H1 (cell line): ENCODE measurements around the gene TAF7L. TPM values are rescaled to one million over a fixed set of nuclear protein-coding genes. Genes with fewer than 3 reads are reported as not detected.

Source experiments
- CTCF ChIA-PET: fragments of 300-600 bp; sonication (Branson Sonifier 250); formaldehyde crosslinking; loops from one replicate; lab custom pipeline; 2021; ENCODE audit not compliant: partially characterized antibody; lab: Charles Lee
- POLR2A ChIA-PET: fragments of 300-600 bp; sonication (Branson Sonifier 250); formaldehyde crosslinking; loops from one replicate; lab custom pipeline; 2021; ENCODE audit warnings: inconsistent platforms; ENCODE audit not compliant: partially characterized antibody; lab: Charles Lee
- DNase-seq, 2 experiments: peaks; one replicate each; pipeline versions ENCODE4 v3.0.0 to v3.0.0-alpha.2; 2010 to 2022; ENCODE audit warnings: low spot score in 2 of 2, low read depth in 1 of 2, mixed read lengths in 1 of 2
- FAIRE-seq: peaks from 2 replicates; lab custom pipeline; 2011; peaks lifted over from hg19 to GRCh38; lab: Jason Lieb, UNC
- H2AFZ ChIP-seq: 2 replicates; pipeline ENCODE4 v1.8.1; 2012; ENCODE audit warnings: low read length, inconsistent platforms
- H2AK5ac ChIP-seq: 2 replicates; pipeline ENCODE4 v1.6.1; 2013; ENCODE audit warnings: low read depth, low read length
- H2BK120ac ChIP-seq: replicated peaks from 2 replicates; pipeline ENCODE3; 2013; ENCODE audit warnings: low read depth, low read length, inconsistent platforms
- H2BK12ac ChIP-seq: 2 replicates; pipeline ENCODE4 v1.6.1; 2013; ENCODE audit warnings: low read depth, low read length
- H2BK15ac ChIP-seq: 2 replicates; pipeline ENCODE4 v1.6.1; 2013; ENCODE audit warnings: low read length
- H2BK20ac ChIP-seq: 2 replicates; pipeline ENCODE4 v1.6.1; 2013; ENCODE audit warnings: low read length
- H2BK5ac ChIP-seq: 2 replicates; pipeline ENCODE4 v1.6.1; 2013; ENCODE audit warnings: low read depth, low read length
- H3K14ac ChIP-seq: 2 replicates; pipeline ENCODE4 v1.6.1; 2013; ENCODE audit warnings: inconsistent platforms; ENCODE audit not compliant: insufficient read length
- H3K18ac ChIP-seq: 2 replicates; pipeline ENCODE4 v1.6.1; 2013; ENCODE audit warnings: low read length; ENCODE audit errors: extremely low read depth
- H3K23ac ChIP-seq: 2 replicates; pipeline ENCODE4 v1.6.1; 2013; ENCODE audit warnings: inconsistent platforms; ENCODE audit not compliant: insufficient read length
- H3K23me2 ChIP-seq: 2 replicates; pipeline ENCODE4 v1.6.1; 2013; ENCODE audit warnings: low read depth, low read length
- H3K27ac ChIP-seq: 2 replicates; pipeline ENCODE4 v1.6.1; 2011; ENCODE audit warnings: low read depth, low read length, inconsistent platforms
- H3K27me3 ChIP-seq, 4 experiments: replicated peaks in 1 of 4; 1 replicate in 1 of 4; 2 replicates in 3 of 4; pipeline versions ENCODE4 v1.6.1 to v1.8.1; 2011 to 2013; ENCODE audit warnings: low read length in 3 of 4, mild to moderate bottlenecking in 3 of 4, inconsistent platforms in 2 of 4, mixed read lengths in 2 of 4, moderate library complexity in 1 of 4; ENCODE audit not compliant: control insufficient read depth in 3 of 4, insufficient read depth in 3 of 4; ENCODE audit errors: extremely low read depth in 1 of 4
- H3K36me3 ChIP-seq, 4 experiments: 2 replicates each; pipeline versions ENCODE4 v1.6.1 to v1.8.1; 2011 to 2013; ENCODE audit warnings: mild to moderate bottlenecking in 4 of 4, low read length in 3 of 4, moderate library complexity in 2 of 4, control low read depth in 1 of 4, inconsistent platforms in 1 of 4; ENCODE audit not compliant: insufficient read depth in 4 of 4, control insufficient read depth in 2 of 4
- H3K4ac ChIP-seq: replicated peaks from 2 replicates; pipeline ENCODE3; 2013; ENCODE audit warnings: low read length, low read depth, mixed read lengths, inconsistent platforms; ENCODE audit not compliant: insufficient read length
- H3K4me1 ChIP-seq, 4 experiments: replicated peaks in 1 of 4; 1 replicate in 1 of 4; 2 replicates in 3 of 4; pipeline versions ENCODE4 v1.6.1 to v1.8.1; 2011 to 2013; ENCODE audit warnings: low read length in 3 of 4, inconsistent platforms in 2 of 4, mixed read lengths in 1 of 4; ENCODE audit not compliant: insufficient read depth in 4 of 4, control insufficient read depth in 3 of 4
- H3K4me2 ChIP-seq, 2 experiments: 2 replicates each; pipeline versions ENCODE4 v1.6.1 to v1.8.1; 2011 to 2013; ENCODE audit warnings: low read depth in 2 of 2, low read length in 2 of 2, control low read depth in 1 of 2, inconsistent platforms in 1 of 2, mild to moderate bottlenecking in 1 of 2; ENCODE audit not compliant: insufficient read depth in 1 of 2
- H3K4me3 ChIP-seq, 4 experiments: fragments of 200-600, 300-600 bp in 1 of 4; sonication (generic), shearing (Covaris generic), sonication (Bioruptor Twin) in 1 of 4; 2 replicates each; pipeline versions ENCODE4 v1.5.1 to v1.8.1; 2011 to 2016; ENCODE audit warnings: low read length in 4 of 4, low read depth in 3 of 4, control low read depth in 2 of 4, inconsistent platforms in 2 of 4, mild to moderate bottlenecking in 2 of 4, mixed read lengths in 1 of 4, moderate library complexity in 1 of 4; ENCODE audit not compliant: insufficient read depth in 2 of 4; ENCODE audit errors: extremely low read depth in 1 of 4
- H3K56ac ChIP-seq: replicated peaks from 2 replicates; pipeline ENCODE3; 2013; ENCODE audit warnings: low read depth, mild to moderate bottlenecking, mixed read lengths, low read length, inconsistent platforms; ENCODE audit not compliant: insufficient read length
- H3K79me1 ChIP-seq: 2 replicates; pipeline ENCODE4 v1.6.1; 2013; ENCODE audit warnings: low read depth, low read length, control low read depth
- H3K79me2 ChIP-seq, 2 experiments: 2 replicates each; pipeline versions ENCODE4 v1.6.1 to v1.8.1; 2012 to 2013; ENCODE audit warnings: low read length in 2 of 2, mild to moderate bottlenecking in 2 of 2, inconsistent platforms in 1 of 2; ENCODE audit not compliant: insufficient read depth in 2 of 2, control insufficient read depth in 1 of 2
- H3K9ac ChIP-seq, 4 experiments: replicated peaks in 1 of 4; 1 replicate in 1 of 4; 2 replicates in 3 of 4; pipeline versions ENCODE4 v1.6.1 to v1.8.1; 2011 to 2013; ENCODE audit warnings: low read depth in 3 of 4, low read length in 3 of 4, control low read depth in 2 of 4, mild to moderate bottlenecking in 2 of 4, moderate library complexity in 2 of 4, inconsistent platforms in 1 of 4; ENCODE audit errors: extremely low read depth in 1 of 4
- H3K9me3 ChIP-seq, 2 experiments: 2 replicates each; pipeline versions ENCODE4 v1.6.1 to v1.8.1; 2012 to 2013; ENCODE audit warnings: mild to moderate bottlenecking in 2 of 2, moderate library complexity in 2 of 2, control low read depth in 1 of 2, inconsistent platforms in 1 of 2, low read depth in 1 of 2, low read length in 1 of 2, mixed read lengths in 1 of 2; ENCODE audit not compliant: insufficient read depth in 2 of 2
- H4K20me1 ChIP-seq, 2 experiments: replicated peaks in 1 of 2; 2 replicates each; pipeline versions ENCODE3 to v1.8.1; 2011 to 2013; ENCODE audit warnings: inconsistent platforms in 2 of 2, low read length in 2 of 2, mild to moderate bottlenecking in 1 of 2; ENCODE audit not compliant: insufficient read depth in 2 of 2, control insufficient read depth in 1 of 2
- H4K5ac ChIP-seq: 2 replicates; pipeline ENCODE4 v1.6.1; 2013; ENCODE audit warnings: low read length, low read depth, mixed read lengths, inconsistent platforms; ENCODE audit not compliant: insufficient read length
- H4K8ac ChIP-seq: 2 replicates; pipeline ENCODE4 v1.8.0; 2013; ENCODE audit warnings: mild to moderate bottlenecking, moderate library complexity, low read length, inconsistent platforms; ENCODE audit not compliant: insufficient read depth; ENCODE audit errors: extremely low read depth
- H4K91ac ChIP-seq: replicated peaks from 2 replicates; pipeline ENCODE3; 2013; ENCODE audit warnings: low read length, mixed read lengths, inconsistent platforms; ENCODE audit not compliant: insufficient read length
- ASH2L ChIP-seq: fragments of 200-600, 300-600 bp; sonication (generic); IDR thresholded peaks from one replicate; pipeline ENCODE4 v1.7.1; 2017; ENCODE audit warnings: low read length
- BRCA1 ChIP-seq: IDR thresholded peaks from 2 replicates; pipeline ENCODE4 v1.6.1; 2012; ENCODE audit warnings: low read depth, low read length, improper control_type of control experiment
- CTBP2 ChIP-seq: IDR thresholded peaks from 2 replicates; pipeline ENCODE4 v1.7.0; 2011; ENCODE audit warnings: borderline replicate concordance, mild to moderate bottlenecking, moderate library complexity, mixed read lengths, low read length; ENCODE audit not compliant: insufficient read depth, insufficient read length
- EZH2 ChIP-seq: fragments of 200-600 bp; sonication (generic); IDR thresholded peaks from 2 replicates; pipeline ENCODE4 v1.7.1; 2012; ENCODE audit warnings: low read depth, mild to moderate bottlenecking, moderate library complexity, low read length, inconsistent platforms; ENCODE audit not compliant: severe bottlenecking
- FOSL1 ChIP-seq: IDR thresholded peaks from 2 replicates; pipeline ENCODE4 v1.6.1; 2011; ENCODE audit warnings: mild to moderate bottlenecking, low read depth, low read length, moderate library complexity; ENCODE audit not compliant: insufficient read depth
- JUND ChIP-seq: IDR thresholded peaks from 2 replicates; pipeline ENCODE4 v1.6.1; 2011; ENCODE audit warnings: mild to moderate bottlenecking, improper control_type of control experiment, low read length
- RAD21 ChIP-seq, 2 experiments: IDR thresholded peaks in 1 of 2; conservative IDR thresholded peaks in 1 of 2; 2 replicates each; pipeline ENCODE4 v1.6.1; 2011; ENCODE audit warnings: low read depth in 2 of 2, low read length in 2 of 2, improper control_type of control experiment in 1 of 2, inconsistent platforms in 1 of 2, mild to moderate bottlenecking in 1 of 2, moderate library complexity in 1 of 2
- SAP30 ChIP-seq: fragments of 300-600 bp; sonication (generic); IDR thresholded peaks from 2 replicates; pipeline ENCODE4 v1.7.1; 2012; ENCODE audit warnings: low read length, moderate library complexity, mild to moderate bottlenecking, inconsistent platforms; ENCODE audit not compliant: insufficient read depth, insufficient replicate concordance
- SP1 ChIP-seq: IDR thresholded peaks from 2 replicates; pipeline ENCODE4 v1.6.1; 2011; ENCODE audit warnings: low read depth, low read length
- SP2 ChIP-seq: IDR thresholded peaks from 2 replicates; pipeline ENCODE4 v1.6.1; 2012; ENCODE audit warnings: mild to moderate bottlenecking, low read length, inconsistent platforms
- TAF1 ChIP-seq: IDR thresholded peaks from 2 replicates; pipeline ENCODE4 v1.6.1; 2011; ENCODE audit warnings: mild to moderate bottlenecking, low read depth, low read length
- WGBS, 2 experiments: shearing (Covaris generic) in 1 of 2; methylation state at CpG; one replicate each; pipeline versions ENCODE4 v1.1.6 to v1.1.7; 2013 to 2015; ENCODE audit warnings: low lambda C conversion rate in 2 of 2, mixed read lengths in 2 of 2, inconsistent platforms in 1 of 2, low coverage in 1 of 2, missing lambda C conversion rate in 1 of 2; ENCODE audit not compliant: insufficient replicate concordance in 2 of 2, insufficient coverage in 1 of 2, insufficient read length in 1 of 2; ENCODE audit errors: extremely low coverage in 1 of 2, missing lambda C conversion rate in 1 of 2; 5-methylcytosine and 5-hydroxymethylcytosine counted together
- polyA plus RNA-seq, 7 experiments: library from polyadenylated mRNA; depleted of rRNA in 3 of 7; stranded (reverse) in 5 of 7; unstranded in 2 of 7; fragments of >200 nt in 5 of 7; fragments of 200-250 nt in 2 of 7; gene quantifications; 1 replicate in 5 of 7; 2 replicates in 1 of 7; 4 replicates in 1 of 7; pipeline versions ENCODE4 v1.2.1 to v1.2.3, GENCODE V29; 2011 to 2013; ENCODE audit warnings: missing spikeins in 2 of 7, mixed read lengths in 2 of 7
- total RNA-seq: library from RNA; stranded (reverse); fragmentation: NEBNext Ultra II Directional; extraction: Animal tissue kit (Norgen Biotek cat#: 25700); gene quantifications from 2 replicates; pipeline ENCODE4 v1.2.1, GENCODE V29; 2021

The TAF7L gene
- total and polyA plus RNA-seq, 2 of the 8 experiments (the other 6 are each of a cell fraction or from before 2014, with no cell fraction given), result not detected

DNA sequence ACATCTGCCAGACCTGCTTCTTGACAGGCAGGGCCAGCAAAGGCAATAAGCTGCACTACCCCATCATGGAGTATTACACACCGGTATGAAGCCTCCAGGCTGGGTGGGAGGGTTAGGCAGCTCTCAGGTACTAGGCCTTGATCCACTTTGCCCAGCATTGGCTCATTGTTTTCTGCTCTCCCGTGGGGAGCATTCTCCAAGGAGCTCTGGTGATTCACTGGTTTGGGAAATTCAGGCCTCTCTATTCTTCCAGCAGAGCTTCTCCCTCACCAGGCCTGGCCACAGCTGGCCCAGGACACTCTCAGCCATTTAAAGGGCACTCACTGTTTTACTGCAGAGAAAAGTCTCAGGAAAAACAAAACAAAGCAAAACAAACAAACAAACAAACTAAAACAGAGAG lies 38.5 kb downstream of the TAF7L start:
- Histone ChIP-seq H3K23me2 (no peaks in the 10 kb centered on the region), H2BK12ac (no peak overlapping the region), H3K27ac (no peak overlapping the region), H3K79me2 (no peaks in the 10 kb centered on the region), H3K79me1 (no peaks in the 10 kb centered on the region), H2BK15ac (no peak overlapping the region), H3K4ac (no peak overlapping the region), H4K5ac (no peak overlapping the region), H3K9me3 (no peaks in the 10 kb centered on the region), H4K91ac (no peak overlapping the region), H3K4me3 (no peak overlapping the region), H3K56ac (no peak overlapping the region), H3K4me2 (no peak overlapping the region), H2AK5ac (no peak overlapping the region), H2BK5ac (no peak overlapping the region), H4K8ac (no peak overlapping the region), H2AFZ (no peak overlapping the region), H3K27me3 (no peaks in the 10 kb centered on the region), H3K4me1 (no peaks in the 10 kb centered on the region), H2BK20ac (no peak overlapping the region), H4K20me1 (no peaks in the 10 kb centered on the region), H3K23ac (no peak overlapping the region), H3K36me3 (no peaks in the 10 kb centered on the region), H3K14ac (no peak overlapping the region), H2BK120ac (no peak overlapping the region), H3K9ac (no peak overlapping the region), H3K18ac (no peak overlapping the region)
- ChIA-PET POLR2A (interaction anchor here (1.7 kb wide), 1 partner anchor 138 kb away, joined by 4 read pairs; the partner anchor contains the start of gene RPL36A), CTCF (no interaction called here)
- WGBS, 2 experiments, result 75% methylated on average over 1 of the region's 2 CpGs; no CpG with 5 or more reads in 1 of the 2 experiments
- FAIRE-seq (no peak), DNase-seq (no peak)
- no peak for TF ChIP-seq EZH2
- no peak for TF ChIP-seq ASH2L
- no peak for TF ChIP-seq SP1
- no peak for TF ChIP-seq JUND
- no peak for TF ChIP-seq SP2
- no peak for TF ChIP-seq BRCA1
- TF ChIP-seq FOSL1, result no peak
- TF ChIP-seq TAF1, result no peak
- no peak for TF ChIP-seq CTBP2
- TF ChIP-seq RAD21 (IDR thresholded peaks at IDR 0.05 in 1 of 2, conservative IDR thresholded peaks at IDR 0.05 in 1 of 2; ENCODE audit: low read depth in 2 of 2, low read length in 2 of 2), result no peak
- TF ChIP-seq SAP30, result no peak
